Transverse colon (tissue), 4 donors: ENCODE results near the gene CHAD. TPM values are rescaled to one million over a fixed set of nuclear protein-coding genes. Genes with fewer than 3 reads are reported as not detected.

Source experiments
- DNase-seq: peaks from one replicate; pipeline ENCODE4 v3.0.0-alpha.2; 2019
- H3K27ac ChIP-seq, 4 donors: fragments of 200-600 bp; sonication (generic); 2 replicates each; pipeline ENCODE4 v1.5.1; 2016 to 2018; ENCODE audit warnings: inconsistent platforms in 4 of 4
- H3K27me3 ChIP-seq: fragments of 200-600 bp; sonication (generic); 2 replicates; pipeline ENCODE4 v1.5.1; 2017; ENCODE audit warnings: inconsistent platforms
- H3K36me3 ChIP-seq, 4 donors: fragments of 200-600 bp; sonication (generic); 2 replicates each; pipeline ENCODE4 v1.5.1; 2017 to 2019; ENCODE audit warnings: inconsistent platforms in 4 of 4
- H3K4me1 ChIP-seq, 4 donors: fragments of 200-600 bp; sonication (generic); 2 replicates each; pipeline ENCODE4 v1.5.1; 2017 to 2020; ENCODE audit warnings: inconsistent platforms in 4 of 4
- H3K4me3 ChIP-seq, 4 donors: fragments of 200-600 bp; sonication (generic); 1 replicate in 1 of 4; 2 replicates in 3 of 4; pipeline versions ENCODE4 v1.5.1 to v1.6.1; 2017 to 2019; ENCODE audit warnings: inconsistent platforms in 4 of 4
- H3K9me3 ChIP-seq, 2 donors: fragments of 200-600 bp; sonication (generic); 2 replicates each; pipeline ENCODE4 v1.5.1; 2017 to 2019; ENCODE audit warnings: inconsistent platforms in 2 of 2
- EP300 ChIP-seq: sonication (generic); formaldehyde crosslinking; IDR thresholded peaks from one replicate; pipeline ENCODE4 v1.6.1; 2017; ENCODE audit warnings: antibody characterized with exemption, low read depth
- POLR2A ChIP-seq: fragments of 450-650 bp; IDR thresholded peaks from one replicate; pipeline ENCODE4 v1.6.1; 2016; ENCODE audit warnings: antibody characterized with exemption, mild to moderate bottlenecking, moderate library complexity
- POLR2AphosphoS5 ChIP-seq, 3 donors: sonication (generic); formaldehyde crosslinking; IDR thresholded peaks; one replicate each; pipeline ENCODE4 v1.6.1; 2016; ENCODE audit warnings: antibody characterized with exemption in 3 of 3
- WGBS, 2 donors: methylation state at CpG; one replicate each; pipeline ENCODE4 v1.1.5; 2018; ENCODE audit warnings: low coverage in 1 of 2; 5-methylcytosine and 5-hydroxymethylcytosine counted together
- in situ Hi-C, 4 donors: fragments of 200-750 bp; cut with MboI; loops; one replicate each; pipeline versions ENCODE4 v1.15.0 to v1.15.1; 2017; ENCODE audit warnings: low sequenced_read_pairs in 3 of 4, low pct_ligation_motif_present in 1 of 4, low pct_unique_long_range_greater_than_20kb in 1 of 4
- intact Hi-C: fragments of 100-400 bp; cut with DNase I; formaldehyde crosslinking; loops from one replicate; pipeline ENCODE4 v1.15.1; 2023; ENCODE audit warnings: low total_unique reads
- total RNA-seq, 4 donors: library from RNA; depleted of rRNA; stranded (reverse); fragments of >200 nt; gene quantifications; one replicate each; pipeline ENCODE4 v1.1.0, GENCODE V29; 2016
- TF ChIP-seq, protein P1 (sequence below), 5 experiments: fragments of 200-600 bp in 3 of 5; fragments of 450-650 bp in 2 of 5; sonication (generic) in 3 of 5; IDR thresholded peaks; 1 replicate in 2 of 5; 2 replicates in 3 of 5; pipeline ENCODE4 v1.5.1; 2016 to 2017; ENCODE audit warnings: antibody characterized with exemption in 5 of 5, inconsistent platforms in 3 of 5, mild to moderate bottlenecking in 2 of 5, moderate library complexity in 1 of 5

Gene CHAD
- total RNA-seq, 4 donors from 2014 or later = 9.6 to 59.8 (median 19.7) TPM

DNA sequence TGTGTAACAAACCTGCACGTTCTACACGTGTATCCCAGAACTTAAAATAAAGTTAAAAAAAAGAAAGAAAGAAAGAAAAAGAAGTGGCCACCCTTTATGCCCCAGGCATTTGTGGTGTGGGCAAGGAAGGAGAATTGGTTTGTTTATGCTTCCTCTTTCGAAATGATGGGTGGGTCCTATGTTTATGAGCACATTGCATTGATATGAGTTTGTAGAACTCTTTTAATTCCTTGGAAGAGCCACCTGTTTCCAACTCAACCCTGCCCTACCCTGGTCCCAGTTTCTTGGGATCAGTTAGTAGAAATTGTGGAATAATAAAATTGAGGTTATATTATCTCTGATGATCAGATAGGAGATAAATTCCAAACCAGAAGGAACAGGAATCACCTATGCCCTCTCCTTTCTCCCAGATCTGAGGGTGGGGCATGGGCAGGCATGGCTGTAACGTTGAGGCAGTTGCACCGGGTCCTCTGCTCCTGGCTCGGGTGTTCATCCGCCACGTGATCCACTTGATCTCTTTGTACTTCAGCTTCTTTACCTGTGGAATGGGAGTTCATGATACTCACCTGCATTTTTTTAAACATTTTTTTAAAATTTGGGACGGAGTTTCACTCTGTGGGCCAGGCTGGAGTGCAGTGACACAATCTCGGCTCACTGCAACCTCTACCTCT is 15.9 kb downstream of the CHAD start:
- Histone ChIP-seq H3K9me3 (no peaks in the 10 kb centered on the region), H3K27me3 (no peaks in the 10 kb centered on the region), H3K4me3 (no peak overlapping the region), H3K4me1 (peaks cover 7 to 76% (median 39%) of the 10 kb centered on the region in 4 donors), H3K27ac (peak overlapping the region; percentile 82 to 86 (median 84)), H3K36me3 (no peaks in the 10 kb centered on the region)
- DNase-seq = peak; percentile 82
- no peak for TF ChIP-seq EP300
- peak in 2 of 3 donors; percentile 5 to 63 for TF ChIP-seq POLR2AphosphoS5 (IDR thresholded peaks at IDR 0.05)
- TF ChIP-seq POLR2A = no peak
- 35 to 47% methylated on average over 7 to 10 of the region's 10 CpGs for WGBS, 2 donors
- in situ Hi-C loops = no loop called here
- intact Hi-C loops = no loop called here

DNA sequence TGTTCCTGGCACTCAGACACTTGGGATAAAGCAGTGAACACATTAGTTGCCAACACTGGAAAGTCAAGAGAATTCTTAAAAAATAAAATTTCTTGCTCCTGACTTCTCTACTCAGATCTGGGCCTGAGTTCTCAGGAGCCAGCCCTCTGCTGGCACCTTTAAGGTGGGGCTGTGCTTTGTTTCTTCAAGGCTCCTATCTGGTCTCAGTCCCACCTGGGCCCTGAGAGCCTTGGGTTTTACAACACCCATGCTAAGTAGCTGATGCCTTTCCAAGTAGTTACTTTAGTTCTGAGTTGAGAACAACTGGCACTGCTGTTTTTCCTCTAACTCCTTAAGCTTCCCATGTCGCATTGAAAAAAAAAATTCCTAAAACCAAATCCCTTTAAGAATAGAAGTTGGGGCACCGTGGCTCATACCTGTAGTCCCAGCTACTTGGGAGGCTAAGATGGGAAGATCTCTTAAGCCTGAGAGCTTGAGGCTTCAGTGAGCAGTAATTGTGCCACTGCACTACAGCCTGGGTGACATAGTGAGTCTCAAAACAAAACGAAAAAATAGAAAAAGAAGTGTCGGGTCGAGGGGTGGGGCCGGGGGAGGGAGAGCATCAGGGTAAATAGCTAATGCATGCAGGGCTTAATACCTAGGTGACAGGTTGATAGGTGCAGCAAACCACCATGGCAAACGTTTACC is 16.6 kb downstream of the CHAD start:
- in situ Hi-C loops (no loop called here), intact Hi-C loops (no loop called here)
- Histone ChIP-seq H3K27me3 (no peaks in the 10 kb centered on the region), H3K4me3 (no peak overlapping the region), H3K36me3 (no peaks in the 10 kb centered on the region), H3K27ac (peak overlapping the region; percentile 82 to 86 (median 84)), H3K9me3 (no peaks in the 10 kb centered on the region), H3K4me1 (peaks cover 7 to 76% (median 42%) of the 10 kb centered on the region in 4 donors)
- WGBS, 2 donors = 21 to 61% methylated on average over 5 to 7 of the region's 7 CpGs
- no peak for DNase-seq
- TF ChIP-seq POLR2AphosphoS5 (IDR thresholded peaks at IDR 0.05) = no peak
- TF ChIP-seq, protein P1, sequence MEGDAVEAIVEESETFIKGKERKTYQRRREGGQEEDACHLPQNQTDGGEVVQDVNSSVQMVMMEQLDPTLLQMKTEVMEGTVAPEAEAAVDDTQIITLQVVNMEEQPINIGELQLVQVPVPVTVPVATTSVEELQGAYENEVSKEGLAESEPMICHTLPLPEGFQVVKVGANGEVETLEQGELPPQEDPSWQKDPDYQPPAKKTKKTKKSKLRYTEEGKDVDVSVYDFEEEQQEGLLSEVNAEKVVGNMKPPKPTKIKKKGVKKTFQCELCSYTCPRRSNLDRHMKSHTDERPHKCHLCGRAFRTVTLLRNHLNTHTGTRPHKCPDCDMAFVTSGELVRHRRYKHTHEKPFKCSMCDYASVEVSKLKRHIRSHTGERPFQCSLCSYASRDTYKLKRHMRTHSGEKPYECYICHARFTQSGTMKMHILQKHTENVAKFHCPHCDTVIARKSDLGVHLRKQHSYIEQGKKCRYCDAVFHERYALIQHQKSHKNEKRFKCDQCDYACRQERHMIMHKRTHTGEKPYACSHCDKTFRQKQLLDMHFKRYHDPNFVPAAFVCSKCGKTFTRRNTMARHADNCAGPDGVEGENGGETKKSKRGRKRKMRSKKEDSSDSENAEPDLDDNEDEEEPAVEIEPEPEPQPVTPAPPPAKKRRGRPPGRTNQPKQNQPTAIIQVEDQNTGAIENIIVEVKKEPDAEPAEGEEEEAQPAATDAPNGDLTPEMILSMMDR (IDR thresholded peaks at IDR 0.05) = no peak
- TF ChIP-seq EP300 = no peak
- no peak for TF ChIP-seq POLR2A

DNA sequence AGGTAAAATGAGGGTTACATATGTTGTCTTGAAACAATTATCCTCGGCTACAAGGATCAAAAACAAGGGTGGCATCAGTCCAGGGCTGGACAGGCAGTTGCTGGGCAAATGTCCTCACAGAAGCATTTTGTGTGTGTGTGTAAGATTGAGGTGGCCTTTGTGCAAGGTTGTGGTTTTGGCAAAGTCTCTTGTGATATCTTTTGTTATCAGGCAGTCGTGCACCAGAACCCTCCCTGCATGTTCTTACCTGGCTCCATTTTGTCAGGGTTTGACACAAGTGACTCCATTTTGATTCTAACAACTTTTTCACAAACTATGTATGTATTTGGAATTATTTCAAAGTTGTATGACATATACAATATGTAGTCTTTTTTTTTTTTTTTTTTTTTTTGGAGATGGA is 20.0 kb downstream of the CHAD start:
- TF ChIP-seq POLR2A (no peak), EP300 (no peak), POLR2AphosphoS5 (IDR thresholded peaks at IDR 0.05) (no peak)
- TF ChIP-seq, protein P1 (IDR thresholded peaks at IDR 0.05) = no peak
- WGBS, 2 donors = 52 to 70% methylated on average over 2 of the region's 2 CpGs
- no peak for DNase-seq
- H3K4me1 ChIP-seq = peaks cover 7 to 64% (median 48%) of the 10 kb centered on the region in 4 donors
- H3K36me3 ChIP-seq = no peaks in the 10 kb centered on the region
- in situ Hi-C loops = no loop called here
- peak overlapping the region; percentile 41 to 75 (median 70) for H3K27ac ChIP-seq
- H3K4me3 ChIP-seq = no peak overlapping the region
- H3K9me3 ChIP-seq = no peaks in the 10 kb centered on the region
- intact Hi-C loops = no loop called here
- no peaks in the 10 kb centered on the region for H3K27me3 ChIP-seq

DNA sequence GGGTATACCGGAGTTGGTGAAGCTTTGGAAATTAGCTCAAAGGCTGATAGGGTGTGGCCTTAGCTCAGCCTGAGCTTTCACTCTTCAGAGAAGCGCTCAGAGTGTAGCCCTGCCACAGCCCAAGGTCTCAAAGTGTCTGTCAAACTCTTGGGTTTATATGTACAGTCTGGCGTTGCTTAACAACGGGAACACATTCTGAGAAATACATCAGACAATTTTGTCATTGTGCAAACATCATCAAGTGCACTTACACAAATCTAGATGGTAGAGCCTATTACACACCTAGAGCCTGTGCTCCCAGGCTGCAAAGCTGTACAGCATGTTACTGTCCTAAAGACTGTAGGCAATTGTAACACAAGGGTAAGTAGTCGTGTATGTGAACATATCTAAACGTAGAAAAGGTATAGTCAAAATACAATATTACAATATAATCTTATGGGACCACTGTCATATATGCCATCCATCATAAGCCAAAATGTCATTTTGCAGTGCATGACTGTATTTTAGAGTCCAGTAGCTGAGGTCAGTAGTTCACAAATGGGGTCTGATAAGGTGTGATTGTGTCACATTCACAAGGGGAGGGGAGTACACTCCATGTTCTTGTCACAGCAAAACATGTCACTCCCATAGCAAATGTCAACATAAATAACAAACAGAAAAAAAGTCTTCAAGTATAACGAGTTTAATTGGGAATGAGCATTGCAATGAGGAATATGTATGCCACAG is 20.6 kb downstream of the CHAD start:
- 64 to 70% methylated on average over 5 to 7 of the region's 7 CpGs for WGBS, 2 donors
- intact Hi-C loops (no loop called here), in situ Hi-C loops (no loop called here)
- H3K9me3 ChIP-seq = no peaks in the 10 kb centered on the region
- no peak overlapping the region for H3K4me3 ChIP-seq
- TF ChIP-seq POLR2AphosphoS5 (IDR thresholded peaks at IDR 0.05) (peak in 2 of 3 donors; percentile 28 to 31), POLR2A (peak; percentile 27)
- TF ChIP-seq, protein P1 (IDR thresholded peaks at IDR 0.05) = no peak
- peaks cover 8 to 64% (median 48%) of the 10 kb centered on the region in 4 donors for H3K4me1 ChIP-seq
- no peaks in the 10 kb centered on the region for H3K27me3 ChIP-seq
- no peaks in the 10 kb centered on the region for H3K36me3 ChIP-seq
- DNase-seq = peak; percentile 65
- H3K27ac ChIP-seq = peak overlapping the region; percentile 66 to 75 (median 70)
